ENCODE data around the gene PALB2. TPM values are rescaled to one million over a fixed set of nuclear protein-coding genes. Genes with fewer than 3 reads are reported as not detected.
"Not testable (repeated sequence)": the region's sequence is repeated elsewhere in the genome, so short reads cannot be mapped to it uniquely, and the experiment has no call there.

The PALB2 gene
- total RNA-seq, 2 experiments from 2014 or later = 22.9 to 24.0 TPM

DNA sequence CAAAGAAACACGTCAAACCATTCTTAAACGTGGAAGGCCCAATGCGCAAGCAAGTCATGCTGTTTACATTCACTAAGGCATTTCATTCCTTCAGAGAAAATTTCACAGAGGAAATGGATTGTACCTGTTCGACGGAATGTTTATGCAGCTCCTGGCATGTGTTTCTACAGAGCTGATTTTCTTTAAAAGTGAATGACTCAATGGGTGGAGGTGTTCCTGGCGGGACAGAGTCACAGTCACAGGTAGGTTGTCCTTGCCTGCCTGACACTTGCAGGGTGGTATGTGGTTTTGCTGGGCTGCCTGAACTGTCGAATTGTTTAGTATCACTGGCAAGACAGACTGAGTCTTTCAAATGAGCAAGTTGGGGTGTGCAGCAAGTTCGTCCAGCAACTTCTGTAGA is 11.6 kb downstream of the PALB2 start:
- Mint-ChIP-seq H3K36me3 (ENCODE audit: low read depth) (peaks cover 45% of the 10 kb centered on the region), H3K4me1 (ENCODE audit: low read depth) (peaks cover 10% of the 10 kb centered on the region), H3K4me3 (no peak overlapping the region), H3K27ac (no peak overlapping the region), H3K9me3 (no peaks in the 10 kb centered on the region), H3K27me3 (no peaks in the 10 kb centered on the region)
- TF ChIP-seq, protein P1, sequence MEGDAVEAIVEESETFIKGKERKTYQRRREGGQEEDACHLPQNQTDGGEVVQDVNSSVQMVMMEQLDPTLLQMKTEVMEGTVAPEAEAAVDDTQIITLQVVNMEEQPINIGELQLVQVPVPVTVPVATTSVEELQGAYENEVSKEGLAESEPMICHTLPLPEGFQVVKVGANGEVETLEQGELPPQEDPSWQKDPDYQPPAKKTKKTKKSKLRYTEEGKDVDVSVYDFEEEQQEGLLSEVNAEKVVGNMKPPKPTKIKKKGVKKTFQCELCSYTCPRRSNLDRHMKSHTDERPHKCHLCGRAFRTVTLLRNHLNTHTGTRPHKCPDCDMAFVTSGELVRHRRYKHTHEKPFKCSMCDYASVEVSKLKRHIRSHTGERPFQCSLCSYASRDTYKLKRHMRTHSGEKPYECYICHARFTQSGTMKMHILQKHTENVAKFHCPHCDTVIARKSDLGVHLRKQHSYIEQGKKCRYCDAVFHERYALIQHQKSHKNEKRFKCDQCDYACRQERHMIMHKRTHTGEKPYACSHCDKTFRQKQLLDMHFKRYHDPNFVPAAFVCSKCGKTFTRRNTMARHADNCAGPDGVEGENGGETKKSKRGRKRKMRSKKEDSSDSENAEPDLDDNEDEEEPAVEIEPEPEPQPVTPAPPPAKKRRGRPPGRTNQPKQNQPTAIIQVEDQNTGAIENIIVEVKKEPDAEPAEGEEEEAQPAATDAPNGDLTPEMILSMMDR (IDR thresholded peaks at IDR 0.05) = no peak
- DNase-seq (no peak), ATAC-seq (no peak)
- ChIA-PET POLR2A (no interaction called here), CTCF (no interaction called here)
- intact Hi-C loops (cut with micrococcal nuclease) = no loop called here

DNA sequence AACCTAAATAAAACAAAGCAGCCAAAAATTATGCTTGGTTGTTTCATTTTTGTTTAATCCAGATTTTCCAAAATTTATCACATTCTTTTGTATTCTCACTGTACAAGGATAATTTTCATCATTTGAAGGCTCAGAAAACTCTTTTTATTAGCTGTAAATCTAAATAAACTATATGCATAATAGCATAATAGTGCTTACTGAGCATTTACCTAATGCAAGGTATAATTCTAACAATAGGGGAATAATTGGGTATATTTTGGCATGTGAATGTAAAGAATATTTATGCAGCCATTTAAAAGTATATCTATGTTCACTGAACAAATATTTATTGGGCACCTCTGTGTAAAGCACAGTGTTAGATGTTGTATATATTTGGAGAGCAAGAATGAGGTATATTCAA is 17.0 kb downstream of the PALB2 start:
- ATAC-seq = no peak
- H3K4me3 Mint-ChIP-seq = no peak overlapping the region
- peaks cover 41% of the 10 kb centered on the region for H3K36me3 Mint-ChIP-seq (ENCODE audit: low read depth)
- TF ChIP-seq, protein P1 (IDR thresholded peaks at IDR 0.05) = no peak
- POLR2A ChIA-PET = interaction anchor here (0.8 kb wide), 1 partner anchor 1432 kb away, joined by 3 read pairs; no protein-coding TSS in a partner anchor
- no peaks in the 10 kb centered on the region for H3K27me3 Mint-ChIP-seq
- CTCF ChIA-PET = interaction anchor here (1.1 kb wide), 1 partner anchor 26 kb away, joined by 3 read pairs; no protein-coding TSS in a partner anchor
- no peak for DNase-seq
- no peak overlapping the region for H3K27ac Mint-ChIP-seq
- intact Hi-C loops (cut with micrococcal nuclease) = no loop called here
- H3K9me3 Mint-ChIP-seq = no peaks in the 10 kb centered on the region
- no peaks in the 10 kb centered on the region for H3K4me1 Mint-ChIP-seq (ENCODE audit: low read depth)

DNA sequence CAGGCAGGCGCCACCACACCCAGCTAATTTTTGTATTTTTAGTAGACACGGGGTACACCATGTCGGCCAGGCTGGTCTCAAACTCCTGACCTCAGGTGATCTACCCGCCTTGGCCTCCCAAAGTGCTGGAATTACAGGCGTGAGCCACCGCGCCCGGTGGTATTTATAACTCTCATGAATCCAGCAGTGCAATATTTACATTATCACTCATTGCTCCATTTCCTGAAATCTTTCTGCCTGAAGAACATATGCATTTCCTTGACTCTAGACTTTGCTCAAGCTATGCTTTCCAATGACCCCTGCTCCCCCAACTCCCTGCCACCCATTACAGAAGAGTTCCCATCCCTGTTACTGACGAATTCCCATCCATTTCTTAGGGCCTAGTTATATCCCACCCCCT is 25.3 kb downstream of the PALB2 start:
- H3K9me3 Mint-ChIP-seq = no peaks in the 10 kb centered on the region
- no peaks in the 10 kb centered on the region for H3K4me1 Mint-ChIP-seq (ENCODE audit: low read depth)
- ChIA-PET CTCF (interaction anchor here (0.9 kb wide), 1 partner anchor 27 kb away, joined by 3 read pairs; no protein-coding TSS in a partner anchor), POLR2A (no interaction called here)
- TF ChIP-seq, protein P1 (IDR thresholded peaks at IDR 0.05) = no peak
- DNase-seq (no peak), ATAC-seq (no peak)
- H3K4me3 Mint-ChIP-seq = no peak overlapping the region
- intact Hi-C loops (cut with micrococcal nuclease) = no loop called here
- no peaks in the 10 kb centered on the region for H3K27me3 Mint-ChIP-seq
- H3K27ac Mint-ChIP-seq = no peak overlapping the region
- peaks cover 31% of the 10 kb centered on the region for H3K36me3 Mint-ChIP-seq (ENCODE audit: low read depth)

DNA sequence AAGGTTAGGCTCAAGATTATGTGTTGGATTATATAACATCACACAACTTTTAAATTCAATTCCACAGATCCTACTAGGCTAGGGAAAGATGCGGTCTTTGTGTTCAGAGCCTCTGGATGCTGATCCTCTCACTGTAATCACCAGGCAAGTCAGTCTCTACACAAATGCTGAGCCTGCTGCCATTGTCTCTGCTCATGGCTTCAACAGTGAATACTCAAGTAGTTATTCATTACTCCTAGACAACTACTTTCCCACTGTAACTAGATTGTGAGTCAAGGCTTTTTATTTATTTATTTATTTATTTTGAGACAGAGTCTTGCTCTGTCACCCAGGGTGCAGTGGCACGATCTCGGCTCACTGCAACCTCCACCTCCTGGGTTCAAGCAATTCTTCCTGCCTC is 29.2 kb downstream of the PALB2 start:
- POLR2A ChIA-PET = no interaction called here
- no peaks in the 10 kb centered on the region for H3K4me1 Mint-ChIP-seq (ENCODE audit: low read depth)
- TF ChIP-seq, protein P1 (IDR thresholded peaks at IDR 0.05) = no peak
- H3K27me3 Mint-ChIP-seq = no peaks in the 10 kb centered on the region
- H3K36me3 Mint-ChIP-seq (ENCODE audit: low read depth) = peaks cover 22% of the 10 kb centered on the region
- no peak overlapping the region for H3K27ac Mint-ChIP-seq
- CTCF ChIA-PET = no interaction called here
- intact Hi-C loops (cut with micrococcal nuclease) = no loop called here
- H3K9me3 Mint-ChIP-seq = no peaks in the 10 kb centered on the region
- no peak overlapping the region for H3K4me3 Mint-ChIP-seq
- DNase-seq (no peak), ATAC-seq (no peak)

DNA sequence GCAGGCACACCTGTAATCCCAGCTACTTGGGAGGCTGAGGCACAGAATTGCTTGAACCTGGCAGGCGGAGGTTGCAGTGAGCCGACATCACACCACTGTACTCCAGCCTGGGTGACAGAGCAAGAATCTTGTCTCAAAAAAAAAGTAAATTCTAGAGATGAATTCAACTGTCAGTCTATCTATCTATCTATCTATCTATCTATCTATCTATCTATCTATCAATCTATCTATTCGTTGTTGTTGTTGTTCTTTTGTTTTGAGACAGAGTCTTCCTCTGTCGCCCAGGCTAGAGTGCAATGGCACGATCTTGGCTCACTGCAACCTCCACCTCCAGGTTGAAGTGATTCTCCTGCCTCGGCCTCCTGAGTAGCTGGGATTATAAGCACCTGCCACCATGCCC is 30.2 kb downstream of the PALB2 start:
- H3K36me3 Mint-ChIP-seq (ENCODE audit: low read depth) = peaks cover 18% of the 10 kb centered on the region
- POLR2A ChIA-PET; H3K4me1 Mint-ChIP-seq (ENCODE audit: low read depth); H3K9me3 Mint-ChIP-seq; ATAC-seq; H3K27ac Mint-ChIP-seq; CTCF ChIA-PET; intact Hi-C loops (cut with micrococcal nuclease); H3K4me3 Mint-ChIP-seq; DNase-seq; H3K27me3 Mint-ChIP-seq: not testable (repeated sequence)

DNA sequence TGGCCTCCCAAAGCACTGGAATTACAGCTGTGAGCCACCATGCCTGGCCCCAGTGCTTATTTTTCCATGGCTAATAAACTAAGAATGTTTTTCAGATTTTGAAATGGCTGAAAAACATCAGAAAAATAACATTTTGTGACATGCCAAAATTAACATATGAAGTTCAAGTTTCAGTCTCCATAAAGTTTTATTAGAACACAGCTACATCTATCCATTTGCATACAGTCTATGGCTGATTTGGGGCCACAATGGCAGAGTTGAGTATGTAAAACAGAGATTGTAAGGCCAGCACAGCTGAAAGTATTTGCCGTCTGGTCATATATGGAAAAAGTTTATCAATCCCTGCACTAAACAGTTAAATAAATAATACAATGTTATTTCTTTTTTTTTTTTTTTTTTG is 31.2 kb downstream of the PALB2 start:
- intact Hi-C loops (cut with micrococcal nuclease) = no loop called here
- Mint-ChIP-seq H3K36me3 (ENCODE audit: low read depth) (peaks cover 19% of the 10 kb centered on the region), H3K4me3 (no peak overlapping the region), H3K9me3 (no peaks in the 10 kb centered on the region), H3K4me1 (ENCODE audit: low read depth) (no peaks in the 10 kb centered on the region), H3K27me3 (no peaks in the 10 kb centered on the region), H3K27ac (no peak overlapping the region)
- ChIA-PET POLR2A (interaction anchor here (0.7 kb wide), 1 partner anchor 15 kb away, joined by 3 read pairs; no protein-coding TSS in a partner anchor), CTCF (interaction anchor here (0.6 kb wide), 1 partner anchor 28 kb away, joined by 4 read pairs; no protein-coding TSS in a partner anchor)
- ATAC-seq (no peak), DNase-seq (no peak)
- TF ChIP-seq, protein P1 (IDR thresholded peaks at IDR 0.05) = no peak
